ENCODE results near the gene HYAL1.

The HYAL1 gene

GRCh38 chr3:50303013-50303815 is at the start of gene HYAL1:
Gene HYAL1, minus strand, starts transcription at chr3:50303574. Its CDS starts 618 bp downstream, at chr3:50302956.
- no peak for DNase-seq (ENCODE audit: low read depth, low spot score)

- no peak for DNase-seq (ENCODE audit: low read depth, low spot score)
Measured at GRCh38 chr3:50352781-50353180, 49.4 kb upstream of the HYAL1 start.

- DNase-seq (ENCODE audit: low read depth, low spot score) = no peak
Measured at GRCh38 chr3:50351323-50351697, 47.9 kb upstream of the HYAL1 start.

GRCh38 chr3:50350527-50351322 is 47.4 kb upstream of the HYAL1 start, which contains the start of the genes CYB561D2 and NPRL2:
Gene CYB561D2, plus strand, starts transcription at chr3:50350862. Its CDS starts 572 bp downstream, at chr3:50351434.
Gene NPRL2, minus strand, starts transcription at chr3:50350775. Its CDS starts 123 bp downstream, at chr3:50350652.
- DNase-seq (ENCODE audit: low read depth, low spot score) = peak; percentile 99

GRCh38 chr3:50350213-50350526 is 46.8 kb upstream of the HYAL1 start:
- no peak for DNase-seq (ENCODE audit: low read depth, low spot score)

GRCh38 chr3:50347187-50347813 is 43.9 kb upstream of the HYAL1 start:
- DNase-seq (ENCODE audit: low read depth, low spot score) = peak; percentile 55

GRCh38 chr3:50345586-50346234 is 42.3 kb upstream of the HYAL1 start, which contains the start of gene ZMYND10:
Gene ZMYND10, minus strand, starts transcription at chr3:50345732. Its CDS starts 153 bp downstream, at chr3:50345579.
- peak; percentile 27 for DNase-seq (ENCODE audit: low read depth, low spot score)

GRCh38 chr3:50345008-50345407 is 41.6 kb upstream of the HYAL1 start:
- no peak for DNase-seq (ENCODE audit: low read depth, low spot score)

- no peak for DNase-seq (ENCODE audit: low read depth, low spot score)
Measured at GRCh38 chr3:50342813-50343633, 39.6 kb upstream of the HYAL1 start.

GRCh38 chr3:50341996-50342650 is 38.7 kb upstream of the HYAL1 start:
- no peak for DNase-seq (ENCODE audit: low read depth, low spot score)

GRCh38 chr3:50341537-50341936 is 38.2 kb upstream of the HYAL1 start:
- DNase-seq (ENCODE audit: low read depth, low spot score) = no peak

- DNase-seq (ENCODE audit: low read depth, low spot score) = no peak
Measured at GRCh38 chr3:50340448-50341329, 37.3 kb upstream of the HYAL1 start, which contains the start of gene RASSF1. Gene RASSF1, minus strand, starts transcription at chr3:50340836. Its CDS starts 31 bp downstream, at chr3:50340805.

- DNase-seq (ENCODE audit: low read depth, low spot score) = no peak
Measured at GRCh38 chr3:50340147-50340447, 36.7 kb upstream of the HYAL1 start.

GRCh38 chr3:50339485-50340146 is 36.2 kb upstream of the HYAL1 start:
- no peak for DNase-seq (ENCODE audit: low read depth, low spot score)

- no peak for DNase-seq (ENCODE audit: low read depth, low spot score)
Measured at GRCh38 chr3:50338965-50339364, 35.6 kb upstream of the HYAL1 start.

GRCh38 chr3:50337175-50337861 is 33.9 kb upstream of the HYAL1 start:
- peak; percentile 93 for DNase-seq (ENCODE audit: low read depth, low spot score)

GRCh38 chr3:50336452-50337174 is 33.2 kb upstream of the HYAL1 start:
- no peak for DNase-seq (ENCODE audit: low read depth, low spot score)

Data from activated naive CD8-positive, alpha-beta T cell treated with anti-CD3 and anti-CD28 coated beads, Interleukin-2, amount 50 U/mL, for 16 hours (primary cell).